ENCODE results near the gene PPT1.

PPT1 gene

DNA sequence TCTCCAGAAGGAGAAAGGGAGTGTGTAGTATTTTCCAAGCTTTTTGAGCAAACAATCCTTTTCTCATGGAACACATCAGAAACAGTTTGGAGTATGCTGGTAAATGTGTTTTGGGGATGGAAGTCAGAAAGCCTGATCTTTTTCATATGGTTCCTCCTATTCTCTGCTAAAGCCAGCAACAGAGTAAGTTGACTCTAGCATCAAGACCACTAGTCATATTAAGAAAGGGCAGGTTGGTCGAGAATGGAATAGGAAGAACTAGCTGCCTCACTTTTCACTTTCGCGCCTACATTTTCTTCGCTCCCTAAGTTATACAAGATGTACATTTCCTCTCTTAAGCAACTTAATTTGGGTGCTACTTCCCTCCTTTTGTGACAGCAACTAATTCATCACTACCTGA, 24.0 kb downstream of the PPT1 start:
- Histone ChIP-seq H3K27ac (replicated peaks) (no peak overlapping the region), H3K4me3 (replicated peaks; ENCODE audit: insufficient read depth, low read length) (no peak overlapping the region), H3K27me3 (ENCODE audit: insufficient read depth, poor library complexity, severe bottlenecking) (no peaks in the 10 kb centered on the region)
- DNase-seq (ENCODE audit: low read depth in 1 of 2, low spot score in 1 of 2) = no peak
- TF ChIP-seq POLR2AphosphoS5 (IDR thresholded peaks at IDR 0.05; ENCODE audit: low read depth) (no peak), REST (IDR thresholded peaks at IDR 0.05; ENCODE audit: insufficient replicate concordance, low read depth) (no peak), CTCF (IDR thresholded peaks at IDR 0.05; ENCODE audit: insufficient read depth, low read length) (no peak), GABPA (IDR thresholded peaks at IDR 0.05; ENCODE audit: low read depth) (no peak), SPI1 (IDR thresholded peaks at IDR 0.05; ENCODE audit: borderline replicate concordance, low read depth) (no peak)

GRCh38 chr1:40072142-40072541, 24.9 kb downstream of the PPT1 start:
- Histone ChIP-seq H3K4me3 (replicated peaks; ENCODE audit: insufficient read depth, low read length) (no peak overlapping the region), H3K27ac (replicated peaks) (no peak overlapping the region), H3K27me3 (ENCODE audit: insufficient read depth, poor library complexity, severe bottlenecking) (no peaks in the 10 kb centered on the region)
- no peak for DNase-seq (ENCODE audit: low read depth in 1 of 2, low spot score in 1 of 2)
- TF ChIP-seq CTCF (IDR thresholded peaks at IDR 0.05; ENCODE audit: insufficient read depth, low read length) (no peak), SPI1 (IDR thresholded peaks at IDR 0.05; ENCODE audit: borderline replicate concordance, low read depth) (no peak), GABPA (IDR thresholded peaks at IDR 0.05; ENCODE audit: low read depth) (no peak), POLR2AphosphoS5 (IDR thresholded peaks at IDR 0.05; ENCODE audit: low read depth) (no peak), REST (IDR thresholded peaks at IDR 0.05; ENCODE audit: insufficient replicate concordance, low read depth) (no peak)

- TF ChIP-seq SPI1 (IDR thresholded peaks at IDR 0.05; ENCODE audit: borderline replicate concordance, low read depth) (no peak), POLR2AphosphoS5 (IDR thresholded peaks at IDR 0.05; ENCODE audit: low read depth) (no peak), GABPA (IDR thresholded peaks at IDR 0.05; ENCODE audit: low read depth) (no peak), REST (IDR thresholded peaks at IDR 0.05; ENCODE audit: insufficient replicate concordance, low read depth) (no peak), CTCF (IDR thresholded peaks at IDR 0.05; ENCODE audit: insufficient read depth, low read length) (no peak)
- Histone ChIP-seq H3K27ac (replicated peaks) (no peak overlapping the region), H3K4me3 (replicated peaks; ENCODE audit: insufficient read depth, low read length) (no peak overlapping the region), H3K27me3 (ENCODE audit: insufficient read depth, poor library complexity, severe bottlenecking) (no peaks in the 10 kb centered on the region)
- no peak for DNase-seq (ENCODE audit: low read depth in 1 of 2, low spot score in 1 of 2)
Measured at GRCh38 chr1:40067851-40068250, 29.2 kb downstream of the PPT1 start.
